Adrenal gland (tissue), 12 donors: ENCODE results near the gene PHF11. TPM values are rescaled to one million over a fixed set of nuclear protein-coding genes. Genes with fewer than 3 reads are reported as not detected.

ENCODE experiments used
- DNase-seq, 7 donors: peaks; one replicate each; pipeline ENCODE4 v3.0.0-alpha.2; 2019 to 2020
- H3K27ac ChIP-seq, 5 donors: fragments of 200-600 bp; sonication (generic) in 4 of 5; 1 replicate in 3 of 5; 2 replicates in 2 of 5; pipeline versions ENCODE4 v1.5.1 to v1.8.0; 2016 to 2020; ENCODE audit warnings: mild to moderate bottlenecking in 1 of 5
- H3K27me3 ChIP-seq: fragments of 200-600 bp; 2 replicates; pipeline ENCODE4 v1.8.0; 2021
- H3K36me3 ChIP-seq, 2 donors: fragments of 200-600 bp; replicated peaks in 1 of 2; 1 replicate in 1 of 2; 2 replicates in 1 of 2; pipeline versions ENCODE4 v1.5.1 to v1.8.0; 2018 to 2022
- H3K4me1 ChIP-seq, 2 donors: fragments of 200-600 bp; replicated peaks in 1 of 2; 1 replicate in 1 of 2; 2 replicates in 1 of 2; pipeline versions ENCODE4 v1.5.1 to v1.8.0; 2018 to 2021
- H3K4me3 ChIP-seq, 4 donors: fragments of 200-600 bp; sonication (generic) in 3 of 4; one replicate each; pipeline ENCODE4 v1.5.1; 2016 to 2018
- H3K9me3 ChIP-seq, 3 donors: fragments of 200-600 bp; sonication (generic) in 1 of 3; replicated peaks in 1 of 3; 1 replicate in 2 of 3; 2 replicates in 1 of 3; pipeline versions ENCODE4 v1.5.1 to v1.8.0; 2016 to 2021
- CTCF ChIP-seq, 6 experiments: fragments of 450-650 bp in 4 of 6; fragments of 200-600 bp in 2 of 6; sonication (generic) in 1 of 6; IDR thresholded peaks; 1 replicate in 5 of 6; 2 replicates in 1 of 6; pipeline versions ENCODE4 v1.5.1 to v1.8.0; 2016 to 2021; ENCODE audit warnings: antibody characterized with exemption in 6 of 6, mild to moderate bottlenecking in 2 of 6, moderate library complexity in 1 of 6
- POLR2A ChIP-seq, 2 donors: fragments of 450-650 bp; IDR thresholded peaks; one replicate each; pipeline ENCODE4 v1.6.1; 2017; ENCODE audit warnings: antibody characterized with exemption in 2 of 2, mild to moderate bottlenecking in 2 of 2, moderate library complexity in 1 of 2
- WGBS, 4 donors: extraction: QIAGEN DNeasy Blood & Tissue Kit in 2 of 4; methylation state at CpG; one replicate each; pipeline versions ENCODE4 v1.1.5 to v1.1.7; 2013 to 2017; 5-methylcytosine and 5-hydroxymethylcytosine counted together
- intact Hi-C, 2 donors: fragments of 100-400 bp; cut with DNase I; formaldehyde crosslinking; loops; one replicate each; pipeline versions ENCODE4 v1.14.1 to v1.15.0; 2022 to 2023
- polyA plus RNA-seq, 3 donors: library from polyadenylated mRNA; stranded (reverse); fragments of 200-250 nt in 2 of 3; fragments of 350-450 nt in 1 of 3; fragmentation: Illumina TruSeq in 1 of 3; extraction: RNeasy Lipid Tissue Mini Kit (QIAGEN cat#74804) in 1 of 3; gene quantifications; one replicate each; pipeline ENCODE4 v1.2.3, GENCODE V29; 2013 to 2014
- total RNA-seq, 9 donors: library from RNA; depleted of rRNA in 4 of 9; stranded (reverse); fragments of >200 nt in 4 of 9; fragments of 120-200 nt in 1 of 9; fragmentation: NEBNext Ultra II Directional in 1 of 9; extraction: Animal tissue kit (Norgen Biotek cat#: 25700) in 1 of 9; gene quantifications; one replicate each; pipeline versions ENCODE4 v1.1.0 to v1.2.4, GENCODE V29; 2013 to 2023
- donor health status: healthy with polysubstance abuse.
- donor health status: Bipolar disorder and iron deficiency.
- donor health status: DM: yes; HTN: yes; CAD: no.
- donor health status: DM: no; HTN: no; CAD: no.
- donor health status: DM: no; HTN: no; CAD: no.
- donor health status: DM: yes; HTN: yes; CAD: no.

PHF11 gene
- total and polyA plus RNA-seq, 12 donors: 23.8 to 136 (median 64.2) TPM

- Histone ChIP-seq H3K9me3 (no peaks in the 10 kb centered on the region), H3K27me3 (no peaks in the 10 kb centered on the region), H3K4me3 (no peak overlapping the region), H3K27ac (no peak overlapping the region), H3K36me3 (peaks cover 0 to 12% of the 10 kb centered on the region in 2 donors), H3K4me1 (peaks cover 0 to 16% of the 10 kb centered on the region in 2 donors)
- WGBS, 4 donors: 90 to 98% (median 98%) methylated on average over 4 of the region's 4 CpGs
- DNase-seq: no peak
- no peak for TF ChIP-seq POLR2A (IDR thresholded peaks at IDR 0.05)
- TF ChIP-seq CTCF (IDR thresholded peaks at IDR 0.05): no peak
- intact Hi-C loops: no loop called here
Measured at GRCh38 chr13:49566461-49566860, 70.7 kb downstream of the PHF11 start.

GRCh38 chr13:49567491-49567890 is 71.7 kb downstream of the PHF11 start:
- Histone ChIP-seq H3K4me1 (peaks cover 0 to 14% of the 10 kb centered on the region in 2 donors), H3K27me3 (no peaks in the 10 kb centered on the region), H3K27ac (no peak overlapping the region), H3K9me3 (no peaks in the 10 kb centered on the region), H3K36me3 (peaks cover 0 to 12% of the 10 kb centered on the region in 2 donors), H3K4me3 (no peak overlapping the region)
- TF ChIP-seq POLR2A (IDR thresholded peaks at IDR 0.05) (no peak), CTCF (IDR thresholded peaks at IDR 0.05) (no peak)
- 86 to 99% (median 92%) methylated on average over 5 of the region's 5 CpGs for WGBS, 4 donors
- no peak for DNase-seq
- intact Hi-C loops: no loop called here

GRCh38 chr13:49569993-49570689 is 74.4 kb downstream of the PHF11 start:
- no peaks in the 10 kb centered on the region for H3K27me3 ChIP-seq
- WGBS, 4 donors: 40 to 78% (median 57%) methylated on average over 1 of the region's 1 CpG
- peaks cover 0 to 12% of the 10 kb centered on the region in 2 donors for H3K36me3 ChIP-seq
- H3K9me3 ChIP-seq: no peaks in the 10 kb centered on the region
- no peak overlapping the region for H3K4me3 ChIP-seq
- H3K4me1 ChIP-seq: peaks cover 0 to 14% of the 10 kb centered on the region in 2 donors
- intact Hi-C loops: no loop called here
- no peak for DNase-seq
- H3K27ac ChIP-seq: no peak overlapping the region
- TF ChIP-seq POLR2A (IDR thresholded peaks at IDR 0.05) (no peak), CTCF (IDR thresholded peaks at IDR 0.05) (no peak)

GRCh38 chr13:49571299-49572240 is 75.8 kb downstream of the PHF11 start:
- no peak overlapping the region for H3K27ac ChIP-seq
- H3K4me3 ChIP-seq: no peak overlapping the region
- H3K27me3 ChIP-seq: no peaks in the 10 kb centered on the region
- WGBS, 4 donors: 89 to 94% (median 91%) methylated on average over 7 to 8 of the region's 8 CpGs
- intact Hi-C loops: no loop called here
- peaks cover 0 to 14% of the 10 kb centered on the region in 2 donors for H3K4me1 ChIP-seq
- peaks cover 0 to 7% of the 10 kb centered on the region in 2 donors for H3K36me3 ChIP-seq
- no peak for DNase-seq
- no peaks in the 10 kb centered on the region for H3K9me3 ChIP-seq
- TF ChIP-seq POLR2A (IDR thresholded peaks at IDR 0.05) (no peak), CTCF (IDR thresholded peaks at IDR 0.05) (no peak)
